Transverse colon (tissue), 4 donors: ENCODE results near the gene ATP6V1E1. TPM values are rescaled to one million over a fixed set of nuclear protein-coding genes. Genes with fewer than 3 reads are reported as not detected.
"Not testable (repeated sequence)": the region's sequence is repeated elsewhere in the genome, so short reads cannot be mapped to it uniquely, and the experiment has no call there.

Source experiments
- DNase-seq: peaks from one replicate; pipeline ENCODE4 v3.0.0-alpha.2; 2019
- H3K27ac ChIP-seq, 4 donors: fragments of 200-600 bp; sonication (generic); 2 replicates each; pipeline ENCODE4 v1.5.1; 2016 to 2018; ENCODE audit warnings: inconsistent platforms in 4 of 4
- H3K27me3 ChIP-seq: fragments of 200-600 bp; sonication (generic); 2 replicates; pipeline ENCODE4 v1.5.1; 2017; ENCODE audit warnings: inconsistent platforms
- H3K36me3 ChIP-seq, 4 donors: fragments of 200-600 bp; sonication (generic); 2 replicates each; pipeline ENCODE4 v1.5.1; 2017 to 2019; ENCODE audit warnings: inconsistent platforms in 4 of 4
- H3K4me1 ChIP-seq, 4 donors: fragments of 200-600 bp; sonication (generic); 2 replicates each; pipeline ENCODE4 v1.5.1; 2017 to 2020; ENCODE audit warnings: inconsistent platforms in 4 of 4
- H3K4me3 ChIP-seq, 4 donors: fragments of 200-600 bp; sonication (generic); 1 replicate in 1 of 4; 2 replicates in 3 of 4; pipeline versions ENCODE4 v1.5.1 to v1.6.1; 2017 to 2019; ENCODE audit warnings: inconsistent platforms in 4 of 4
- H3K9me3 ChIP-seq, 2 donors: fragments of 200-600 bp; sonication (generic); 2 replicates each; pipeline ENCODE4 v1.5.1; 2017 to 2019; ENCODE audit warnings: inconsistent platforms in 2 of 2
- EP300 ChIP-seq: sonication (generic); formaldehyde crosslinking; IDR thresholded peaks from one replicate; pipeline ENCODE4 v1.6.1; 2017; ENCODE audit warnings: antibody characterized with exemption, low read depth
- POLR2A ChIP-seq: fragments of 450-650 bp; IDR thresholded peaks from one replicate; pipeline ENCODE4 v1.6.1; 2016; ENCODE audit warnings: antibody characterized with exemption, mild to moderate bottlenecking, moderate library complexity
- POLR2AphosphoS5 ChIP-seq, 3 donors: sonication (generic); formaldehyde crosslinking; IDR thresholded peaks; one replicate each; pipeline ENCODE4 v1.6.1; 2016; ENCODE audit warnings: antibody characterized with exemption in 3 of 3
- WGBS, 2 donors: methylation state at CpG; one replicate each; pipeline ENCODE4 v1.1.5; 2018; ENCODE audit warnings: low coverage in 1 of 2; 5-methylcytosine and 5-hydroxymethylcytosine counted together
- in situ Hi-C, 4 donors: fragments of 200-750 bp; cut with MboI; loops; one replicate each; pipeline versions ENCODE4 v1.15.0 to v1.15.1; 2017; ENCODE audit warnings: low sequenced_read_pairs in 3 of 4, low pct_ligation_motif_present in 1 of 4, low pct_unique_long_range_greater_than_20kb in 1 of 4
- intact Hi-C: fragments of 100-400 bp; cut with DNase I; formaldehyde crosslinking; loops from one replicate; pipeline ENCODE4 v1.15.1; 2023; ENCODE audit warnings: low total_unique reads
- total RNA-seq, 4 donors: library from RNA; depleted of rRNA; stranded (reverse); fragments of >200 nt; gene quantifications; one replicate each; pipeline ENCODE4 v1.1.0, GENCODE V29; 2016
- TF ChIP-seq, protein P1 (sequence below), 5 experiments: fragments of 200-600 bp in 3 of 5; fragments of 450-650 bp in 2 of 5; sonication (generic) in 3 of 5; IDR thresholded peaks; 1 replicate in 2 of 5; 2 replicates in 3 of 5; pipeline ENCODE4 v1.5.1; 2016 to 2017; ENCODE audit warnings: antibody characterized with exemption in 5 of 5, inconsistent platforms in 3 of 5, mild to moderate bottlenecking in 2 of 5, moderate library complexity in 1 of 5

Gene ATP6V1E1
- total RNA-seq: 100 to 1,000 TPM; 103 to 142 (median 107) TPM

DNA sequence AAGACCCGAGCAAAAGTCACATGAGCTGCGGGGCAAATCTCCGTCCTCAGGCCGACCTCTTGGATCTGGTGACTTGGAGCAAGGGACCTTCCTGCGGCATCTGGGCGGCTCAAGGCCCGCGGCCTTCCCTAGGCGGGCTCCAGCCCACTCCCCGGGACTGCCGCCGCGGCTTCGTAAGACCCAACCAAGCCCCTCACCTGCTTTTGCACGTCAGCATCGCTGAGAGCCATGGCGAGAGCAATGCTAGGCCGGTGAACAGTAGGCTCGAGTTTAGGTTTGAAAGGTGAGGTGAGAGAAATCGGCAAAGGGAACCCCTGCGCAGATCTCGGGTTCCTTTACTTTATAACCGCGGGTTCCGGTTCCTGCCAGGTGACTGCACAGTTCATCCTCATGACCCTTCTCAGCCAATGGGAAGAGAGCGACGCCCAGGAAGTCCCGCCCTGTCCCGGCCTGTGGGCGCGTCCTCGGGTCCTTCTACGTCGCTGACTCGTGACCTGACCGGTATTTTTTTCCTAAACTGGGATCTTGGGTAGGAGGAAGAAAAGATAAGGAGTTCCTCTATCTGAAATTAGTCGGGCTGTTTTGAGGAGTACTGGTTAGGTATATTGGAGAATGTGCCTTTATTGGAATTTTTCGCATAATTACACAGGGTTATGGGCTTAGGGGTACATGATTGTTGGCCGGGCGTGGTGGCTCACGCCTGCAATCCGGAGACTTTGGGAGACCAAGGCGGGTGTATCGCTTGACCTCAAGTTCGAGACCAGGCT, at the start of gene ATP6V1E1:
Gene ATP6V1E1, minus strand, starts transcription at position 344 of the 767 bp plus-strand sequence. Its CDS starts 114 bp downstream, at position 230.
- H3K4me3 ChIP-seq: peak within 1 kb of the TSS; percentile 63 to 99 (median 94)
- peak; percentile 98 for DNase-seq
- TF ChIP-seq EP300: no peak
- peak; percentile 92 for TF ChIP-seq POLR2A
- TF ChIP-seq POLR2AphosphoS5 (IDR thresholded peaks at IDR 0.05): peak; percentile 90 to 95 (median 94)
- WGBS, 2 donors: 0% methylated on average over 4 to 45 of the region's 45 CpGs
- H3K27ac ChIP-seq: peak within 1 kb of the TSS; percentile 89 to 98 (median 92)
- H3K27me3 ChIP-seq: no peaks in the 10 kb centered on the region
- in situ Hi-C loops: no loop called here
- intact Hi-C loops: no loop called here
- H3K36me3 ChIP-seq: peaks cover 0 to 17% (median 3%) of the 10 kb centered on the region in 4 donors
- H3K4me1 ChIP-seq: peaks cover 17 to 39% (median 19%) of the 10 kb centered on the region in 4 donors
- no peaks in the 10 kb centered on the region for H3K9me3 ChIP-seq

DNA sequence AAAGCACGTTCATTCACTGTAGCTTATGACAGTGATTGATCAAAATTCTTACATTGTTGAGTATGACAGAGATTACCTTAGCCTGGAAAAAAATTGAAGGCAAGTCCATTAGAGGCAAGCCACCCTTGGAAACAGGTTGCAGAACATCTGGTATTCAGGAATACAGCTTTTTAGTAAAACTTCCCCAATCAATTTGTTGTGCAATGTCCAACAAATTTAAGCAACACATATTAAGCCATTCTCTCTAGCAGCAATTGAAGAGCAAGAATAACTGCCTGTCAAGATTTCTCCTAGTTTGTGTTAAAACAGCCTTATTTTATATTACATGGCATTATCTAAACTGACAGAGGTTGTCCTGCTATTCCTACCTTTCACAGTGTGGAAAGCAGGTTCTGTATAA, 47.0 kb upstream of the ATP6V1E1 start:
- Histone ChIP-seq H3K36me3 (no peaks in the 10 kb centered on the region), H3K27ac (no peak overlapping the region), H3K4me3 (no peak overlapping the region), H3K27me3 (no peaks in the 10 kb centered on the region), H3K4me1 (peaks cover 0 to 17% (median 7%) of the 10 kb centered on the region in 4 donors), H3K9me3 (no peaks in the 10 kb centered on the region)
- TF ChIP-seq POLR2A: no peak
- TF ChIP-seq, protein P1, sequence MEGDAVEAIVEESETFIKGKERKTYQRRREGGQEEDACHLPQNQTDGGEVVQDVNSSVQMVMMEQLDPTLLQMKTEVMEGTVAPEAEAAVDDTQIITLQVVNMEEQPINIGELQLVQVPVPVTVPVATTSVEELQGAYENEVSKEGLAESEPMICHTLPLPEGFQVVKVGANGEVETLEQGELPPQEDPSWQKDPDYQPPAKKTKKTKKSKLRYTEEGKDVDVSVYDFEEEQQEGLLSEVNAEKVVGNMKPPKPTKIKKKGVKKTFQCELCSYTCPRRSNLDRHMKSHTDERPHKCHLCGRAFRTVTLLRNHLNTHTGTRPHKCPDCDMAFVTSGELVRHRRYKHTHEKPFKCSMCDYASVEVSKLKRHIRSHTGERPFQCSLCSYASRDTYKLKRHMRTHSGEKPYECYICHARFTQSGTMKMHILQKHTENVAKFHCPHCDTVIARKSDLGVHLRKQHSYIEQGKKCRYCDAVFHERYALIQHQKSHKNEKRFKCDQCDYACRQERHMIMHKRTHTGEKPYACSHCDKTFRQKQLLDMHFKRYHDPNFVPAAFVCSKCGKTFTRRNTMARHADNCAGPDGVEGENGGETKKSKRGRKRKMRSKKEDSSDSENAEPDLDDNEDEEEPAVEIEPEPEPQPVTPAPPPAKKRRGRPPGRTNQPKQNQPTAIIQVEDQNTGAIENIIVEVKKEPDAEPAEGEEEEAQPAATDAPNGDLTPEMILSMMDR (IDR thresholded peaks at IDR 0.05): no peak
- no peak for TF ChIP-seq EP300
- TF ChIP-seq POLR2AphosphoS5 (IDR thresholded peaks at IDR 0.05): no peak
- no peak for DNase-seq
- in situ Hi-C loops: no loop called here
- WGBS, 2 donors: 33 to 80% methylated on average over 1 of the region's 1 CpG
- intact Hi-C loops: no loop called here

GRCh38 chr22:17674152-17674551, 45.6 kb upstream of the ATP6V1E1 start:
- in situ Hi-C loops (no loop called here), intact Hi-C loops (no loop called here)
- no peaks in the 10 kb centered on the region for H3K9me3 ChIP-seq
- H3K4me3 ChIP-seq: no peak overlapping the region
- no peaks in the 10 kb centered on the region for H3K36me3 ChIP-seq
- TF ChIP-seq POLR2A: no peak
- no peak for TF ChIP-seq EP300
- TF ChIP-seq POLR2AphosphoS5 (IDR thresholded peaks at IDR 0.05): no peak
- TF ChIP-seq, protein P1 (IDR thresholded peaks at IDR 0.05): no peak
- H3K27me3 ChIP-seq: no peaks in the 10 kb centered on the region
- no peak overlapping the region for H3K27ac ChIP-seq
- peaks cover 0 to 17% (median 7%) of the 10 kb centered on the region in 4 donors for H3K4me1 ChIP-seq
- no peak for DNase-seq
- 97 to 100% methylated on average over 7 of the region's 7 CpGs for WGBS, 2 donors

DNA sequence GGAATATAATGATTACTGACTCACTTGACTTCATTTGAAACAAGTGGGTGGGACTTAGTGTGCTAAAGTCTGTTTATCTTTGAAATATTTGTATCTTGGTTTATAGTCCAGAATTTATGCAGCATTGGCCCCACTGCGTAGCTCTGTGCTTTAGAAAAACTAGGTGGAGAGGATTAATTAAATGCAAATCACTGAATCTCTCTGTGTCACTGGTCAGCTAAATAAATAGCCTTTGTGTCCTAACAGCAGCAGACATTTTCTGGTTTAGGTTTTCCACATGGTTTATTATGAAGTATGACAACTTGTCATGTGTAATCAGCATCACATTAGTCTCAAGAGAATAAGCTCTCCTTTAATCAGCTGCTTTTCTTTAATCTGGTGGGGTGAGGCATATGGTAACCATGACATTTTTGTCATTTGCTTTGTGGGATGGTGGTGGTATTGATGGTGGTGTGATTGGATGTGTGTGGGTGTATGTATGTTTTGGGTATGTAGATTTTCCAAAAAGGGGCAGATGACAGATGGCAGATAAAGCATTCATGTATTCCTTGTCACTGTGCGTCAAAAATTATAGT, 44.0 kb upstream of the ATP6V1E1 start:
- whole genome bisulfite sequencing, 2 donors: 66 to 71% methylated on average over 2 of the region's 2 CpGs
- Histone ChIP-seq H3K36me3 (no peaks in the 10 kb centered on the region), H3K27ac (peak overlapping the region in 1 of 4 donors; percentile 1), H3K4me1 (peaks cover 0 to 17% (median 7%) of the 10 kb centered on the region in 4 donors), H3K27me3 (no peaks in the 10 kb centered on the region), H3K9me3 (no peaks in the 10 kb centered on the region), H3K4me3 (no peak overlapping the region)
- in situ Hi-C loops: no loop called here
- intact Hi-C loops: no loop called here
- no peak for DNase-seq
- TF ChIP-seq EP300 (no peak), POLR2A (no peak), POLR2AphosphoS5 (IDR thresholded peaks at IDR 0.05) (no peak)
- TF ChIP-seq, protein P1 (IDR thresholded peaks at IDR 0.05): no peak

DNA sequence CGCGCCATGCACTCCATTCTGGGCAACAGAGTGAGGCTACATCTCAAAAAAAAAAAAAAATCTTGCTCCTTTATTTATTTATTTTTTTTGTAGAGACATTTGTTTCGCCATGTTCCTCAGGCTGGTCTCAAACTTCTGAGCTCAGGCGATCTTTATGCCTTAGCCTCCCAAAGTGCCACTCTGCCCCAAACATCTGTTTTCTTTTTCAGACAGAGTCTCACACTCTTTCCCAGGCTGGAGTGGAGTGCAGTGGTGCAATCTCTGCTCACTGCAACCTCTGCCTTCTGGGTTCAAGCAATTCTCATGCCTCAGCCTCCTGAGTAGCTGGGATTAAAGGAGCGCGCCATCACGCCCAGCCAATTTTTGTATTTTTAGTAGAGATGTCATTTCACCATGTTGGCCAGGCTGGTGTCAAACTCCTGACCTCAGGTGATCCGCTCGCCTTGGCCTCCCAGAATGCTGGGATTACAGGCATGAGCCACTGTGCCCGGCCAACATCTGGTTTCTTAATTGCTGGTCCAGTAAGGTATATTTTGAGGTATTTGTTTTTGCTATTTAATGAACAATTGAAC, 43.1 kb upstream of the ATP6V1E1 start:
- H3K4me1 ChIP-seq: peaks cover 0 to 17% (median 7%) of the 10 kb centered on the region in 4 donors
- in situ Hi-C loops, H3K27me3 ChIP-seq, H3K9me3 ChIP-seq, H3K36me3 ChIP-seq, intact Hi-C loops, DNase-seq, H3K4me3 ChIP-seq, H3K27ac ChIP-seq: not testable (repeated sequence)
- 98 to 100% methylated on average over 2 to 10 of the region's 10 CpGs for WGBS, 2 donors
